ENCODE results near the gene HNRNPUL2.

The HNRNPUL2 gene

DNA sequence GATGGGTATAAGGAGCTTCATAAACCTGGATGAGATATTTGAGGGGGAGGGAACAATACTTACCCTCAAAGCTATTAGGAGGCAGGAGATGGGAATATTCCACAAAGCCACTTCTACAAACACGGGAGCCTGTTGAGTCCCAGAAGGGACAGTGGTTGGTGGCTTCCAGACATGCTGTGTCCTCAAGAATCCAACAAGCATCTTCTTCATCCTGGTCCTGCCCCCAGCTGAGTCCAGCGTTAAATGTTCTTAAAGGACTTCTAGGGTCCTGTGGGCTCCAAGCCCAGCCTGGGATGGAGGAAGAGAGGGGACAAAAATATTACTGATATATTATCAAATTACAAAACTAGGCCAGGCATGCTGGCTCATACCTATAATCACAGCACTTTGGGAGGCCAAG, 59.8 kb downstream of the HNRNPUL2 start:
- TF ChIP-seq, protein P1, sequence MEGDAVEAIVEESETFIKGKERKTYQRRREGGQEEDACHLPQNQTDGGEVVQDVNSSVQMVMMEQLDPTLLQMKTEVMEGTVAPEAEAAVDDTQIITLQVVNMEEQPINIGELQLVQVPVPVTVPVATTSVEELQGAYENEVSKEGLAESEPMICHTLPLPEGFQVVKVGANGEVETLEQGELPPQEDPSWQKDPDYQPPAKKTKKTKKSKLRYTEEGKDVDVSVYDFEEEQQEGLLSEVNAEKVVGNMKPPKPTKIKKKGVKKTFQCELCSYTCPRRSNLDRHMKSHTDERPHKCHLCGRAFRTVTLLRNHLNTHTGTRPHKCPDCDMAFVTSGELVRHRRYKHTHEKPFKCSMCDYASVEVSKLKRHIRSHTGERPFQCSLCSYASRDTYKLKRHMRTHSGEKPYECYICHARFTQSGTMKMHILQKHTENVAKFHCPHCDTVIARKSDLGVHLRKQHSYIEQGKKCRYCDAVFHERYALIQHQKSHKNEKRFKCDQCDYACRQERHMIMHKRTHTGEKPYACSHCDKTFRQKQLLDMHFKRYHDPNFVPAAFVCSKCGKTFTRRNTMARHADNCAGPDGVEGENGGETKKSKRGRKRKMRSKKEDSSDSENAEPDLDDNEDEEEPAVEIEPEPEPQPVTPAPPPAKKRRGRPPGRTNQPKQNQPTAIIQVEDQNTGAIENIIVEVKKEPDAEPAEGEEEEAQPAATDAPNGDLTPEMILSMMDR (IDR thresholded peaks at IDR 0.05; ENCODE audit: low read depth, low read length, missing control alignments), result no peak
- H3K4me3 ChIP-seq (ENCODE audit: low read depth, low read length), result no peak overlapping the region
- in situ Hi-C loops (cut with HindIII; ENCODE audit: low sequenced_read_pairs), result no loop called here
- no peak for DNase-seq (ENCODE audit: low read depth)

DNA sequence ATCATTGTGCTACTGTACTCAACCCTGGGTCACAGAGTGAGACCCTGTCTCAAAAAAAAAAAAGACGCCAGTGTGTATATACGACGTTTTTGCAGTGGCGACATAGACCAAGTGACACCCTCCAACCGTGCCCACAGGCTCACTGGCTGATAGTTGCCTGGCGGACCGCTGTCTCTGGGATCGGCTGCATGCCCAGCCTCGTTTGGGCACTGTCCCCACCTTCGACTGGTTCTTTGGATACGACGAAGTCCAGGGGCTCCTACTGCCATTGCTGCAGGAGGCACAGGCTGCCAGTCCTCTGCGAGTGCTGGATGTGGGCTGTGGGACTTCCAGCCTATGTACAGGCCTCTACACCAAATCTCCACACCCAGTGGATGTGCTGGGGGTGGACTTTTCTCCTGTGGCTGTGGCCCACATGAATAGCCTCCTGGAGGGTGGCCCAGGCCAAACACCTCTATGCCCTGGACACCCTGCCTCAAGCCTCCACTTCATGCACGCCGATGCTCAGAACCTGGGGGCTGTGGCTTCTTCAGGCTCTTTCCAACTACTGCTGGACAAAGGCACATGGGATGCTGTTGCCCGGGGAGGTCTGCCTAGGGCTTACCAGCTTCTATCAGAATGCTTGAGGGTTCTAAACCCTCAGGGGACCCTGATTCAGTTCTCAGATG, 60.9 kb downstream of the HNRNPUL2 start:
- TF ChIP-seq, protein P1 (IDR thresholded peaks at IDR 0.05; ENCODE audit: low read depth, low read length, missing control alignments), result no peak
- in situ Hi-C loops (cut with HindIII; ENCODE audit: low sequenced_read_pairs), result no loop called here
- H3K4me3 ChIP-seq (ENCODE audit: low read depth, low read length), result peak overlapping the region; percentile 90
- DNase-seq (ENCODE audit: low read depth), result no peak

DNA sequence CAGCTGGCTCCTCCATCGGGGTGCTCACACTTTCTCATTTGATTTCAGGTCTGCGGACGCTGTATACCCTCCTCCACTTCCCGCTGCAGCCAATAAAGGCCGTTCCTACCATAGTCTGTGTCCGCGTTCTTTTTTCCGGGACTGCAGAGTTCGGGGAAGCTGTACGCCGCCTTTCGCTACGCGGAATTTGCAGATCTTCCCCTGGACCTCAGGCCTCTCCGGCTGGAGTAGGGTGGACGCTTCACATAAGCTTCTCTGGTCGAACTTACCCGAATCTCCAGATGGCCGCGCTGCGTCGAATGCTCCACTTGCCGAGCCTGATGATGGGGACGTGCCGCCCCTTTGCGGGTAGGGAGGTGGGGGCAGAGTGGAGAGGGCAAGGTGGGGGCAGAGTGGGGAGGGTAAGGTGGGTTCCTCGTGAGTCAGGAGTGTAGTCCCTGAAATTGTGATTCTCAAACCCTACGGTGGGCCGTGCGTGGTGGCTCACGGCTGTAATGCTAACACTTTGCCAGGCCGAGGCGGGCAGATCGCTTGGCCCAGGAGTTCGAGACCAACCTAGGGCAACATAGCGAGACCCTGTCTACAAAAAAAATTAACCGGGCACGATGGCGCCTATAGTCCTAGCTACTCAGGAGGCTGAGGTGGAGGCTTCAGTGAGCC, 61.5 kb downstream of the HNRNPUL2 start:
- TF ChIP-seq, protein P1 (IDR thresholded peaks at IDR 0.05; ENCODE audit: low read depth, low read length, missing control alignments), result no peak
- peak overlapping the region; percentile 90 for H3K4me3 ChIP-seq (ENCODE audit: low read depth, low read length)
- DNase-seq (ENCODE audit: low read depth), result no peak
- in situ Hi-C loops (cut with HindIII; ENCODE audit: low sequenced_read_pairs), result no loop called here

DNA sequence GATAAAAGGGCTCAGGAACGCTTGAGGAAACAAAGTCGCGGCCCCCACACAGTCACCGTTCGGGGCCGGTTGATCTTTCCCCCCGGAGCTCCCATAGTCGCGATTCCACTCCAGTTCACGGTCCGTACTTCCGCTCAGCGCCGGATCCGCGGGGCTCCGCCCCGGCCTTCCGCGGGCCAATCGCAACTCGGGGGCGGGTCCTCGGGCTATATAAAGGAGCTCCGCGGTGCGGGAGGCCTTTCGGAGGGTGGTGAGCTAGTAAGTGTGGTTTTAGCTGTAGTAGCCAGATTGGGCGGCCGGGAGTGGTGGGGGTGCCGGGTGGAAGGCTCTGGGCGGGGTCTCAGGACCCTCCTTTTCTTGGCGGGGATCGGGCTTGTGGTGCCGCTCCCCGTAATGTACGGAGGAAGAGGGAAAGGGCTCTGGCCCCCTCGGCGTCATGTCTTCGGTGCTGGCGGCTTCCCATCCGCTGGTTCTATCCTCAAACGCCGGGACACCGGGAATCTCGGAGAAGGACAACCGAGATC, 62.1 kb downstream of the HNRNPUL2 start, which contains the start of the genes C11orf98 and CSKMT:
C11orf98 (minus strand) TSS at position 136 of the 524 bp plus-strand sequence; CDS start at position 95, 41 bp downstream.
CSKMT (plus strand) TSS at position 238 of the 524 bp plus-strand sequence. CDS start 568 bp downstream, outside the sequence.
- peak within 1 kb of the TSS; percentile 90 for H3K4me3 ChIP-seq (ENCODE audit: low read depth, low read length)
- in situ Hi-C loops (cut with HindIII; ENCODE audit: low sequenced_read_pairs), result no loop called here
- TF ChIP-seq, protein P1 (IDR thresholded peaks at IDR 0.05; ENCODE audit: low read depth, low read length, missing control alignments), result no peak
- DNase-seq (ENCODE audit: low read depth), result peak; percentile 82

DNA sequence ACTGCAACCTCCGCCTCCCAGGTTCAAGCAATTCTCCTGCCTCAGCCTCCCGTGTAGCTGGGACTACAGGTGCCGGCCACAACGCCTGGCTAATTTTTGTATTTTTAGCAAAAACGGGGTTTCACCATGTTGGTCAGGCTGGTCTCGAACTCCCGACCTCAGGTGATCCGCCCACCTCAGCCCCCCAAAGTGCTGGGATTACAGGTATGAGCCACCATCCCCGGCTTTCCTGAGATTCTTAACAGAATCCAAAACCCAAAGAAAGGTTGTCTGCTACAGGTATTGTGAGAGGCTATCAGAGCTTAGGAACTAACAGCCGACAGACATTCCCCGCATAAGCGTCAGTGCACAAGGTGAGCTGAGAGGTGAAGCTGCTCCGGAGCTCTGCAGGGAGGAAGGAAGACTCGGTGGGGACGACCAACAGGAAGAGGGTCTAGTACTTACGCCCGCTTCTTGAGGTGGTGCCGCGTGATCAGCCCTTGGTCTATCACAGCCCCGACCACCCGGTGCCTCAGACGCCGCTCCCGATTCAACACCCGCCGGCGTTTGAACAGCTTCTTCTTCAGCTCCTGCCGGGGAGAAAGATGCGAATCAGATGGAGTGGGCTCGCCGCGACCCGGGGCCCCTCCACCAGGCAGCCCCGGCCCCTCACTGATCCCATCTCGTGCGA, 62.7 kb downstream of the HNRNPUL2 start:
- in situ Hi-C loops (cut with HindIII; ENCODE audit: low sequenced_read_pairs), result no loop called here
- DNase-seq (ENCODE audit: low read depth), result no peak
- H3K4me3 ChIP-seq (ENCODE audit: low read depth, low read length), result peak overlapping the region; percentile 90
- TF ChIP-seq, protein P1 (IDR thresholded peaks at IDR 0.05; ENCODE audit: low read depth, low read length, missing control alignments), result no peak
